ENCODE results near the gene GRIP1.
"Not testable (repeated sequence)": the region's sequence is repeated elsewhere in the genome, so short reads cannot be mapped to it uniquely, and the experiment has no call there.

The GRIP1 gene

DNA sequence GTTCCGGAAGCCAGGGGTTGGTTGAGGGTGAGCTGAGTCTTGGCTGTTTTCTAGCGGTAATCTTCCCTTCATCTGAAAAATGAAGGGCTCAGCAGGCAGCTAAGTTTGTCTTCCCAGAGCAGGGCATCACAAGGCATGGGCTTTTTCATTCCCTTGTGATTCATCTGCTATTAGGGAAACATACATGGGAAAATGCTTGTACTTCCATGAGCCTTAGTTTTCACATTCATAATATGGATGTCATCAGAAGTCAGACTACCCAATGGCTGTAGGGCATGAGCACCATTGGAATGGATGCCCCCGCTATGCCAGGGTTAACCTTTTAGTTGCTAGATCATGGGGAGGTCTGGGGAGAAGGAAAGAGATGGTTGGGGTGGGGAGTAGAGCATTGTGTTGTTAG is 357.9 kb downstream of the GRIP1 start:
- no peak for DNase-seq (ENCODE audit: low read depth)

GRCh38 chr12:66319266-66319954 is 359.5 kb downstream of the GRIP1 start:
- no peak for DNase-seq (ENCODE audit: low read depth)

GRCh38 chr12:66314278-66314677 is 364.6 kb downstream of the GRIP1 start:
- no peak for DNase-seq (ENCODE audit: low read depth)

GRCh38 chr12:66312189-66312588 is 366.7 kb downstream of the GRIP1 start:
- no peak for DNase-seq (ENCODE audit: low read depth)

- no peak for DNase-seq (ENCODE audit: low read depth)
Observed at GRCh38 chr12:66309606-66310005, 369.3 kb downstream of the GRIP1 start.

GRCh38 chr12:66304296-66304900 is 374.5 kb downstream of the GRIP1 start:
- no peak for DNase-seq (ENCODE audit: low read depth)

DNA sequence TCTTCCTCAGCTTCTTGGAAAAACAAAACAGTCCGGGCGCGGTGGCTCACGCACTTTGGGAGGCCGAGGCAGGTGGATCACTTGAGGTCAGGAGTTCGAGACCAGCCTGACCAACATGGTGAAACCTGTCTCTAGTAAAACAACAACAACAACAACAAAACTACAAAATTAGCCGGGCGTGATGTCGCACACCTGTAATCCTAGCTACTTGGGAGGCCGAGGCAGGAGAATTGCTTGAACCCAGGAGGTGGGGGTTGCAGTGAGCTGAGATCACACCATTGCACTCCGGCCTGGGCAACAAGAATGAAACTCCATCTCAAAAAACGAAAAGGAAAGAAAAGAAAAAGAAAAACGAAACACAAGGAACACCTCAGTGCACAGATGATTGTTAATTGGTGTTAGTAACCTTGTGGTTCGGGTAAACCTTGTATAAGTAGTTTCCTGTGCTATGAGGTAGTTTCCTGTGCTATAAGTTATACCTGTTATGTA is 375.5 kb downstream of the GRIP1 start:
- not testable (repeated sequence) for DNase-seq (ENCODE audit: low read depth)

GRCh38 chr12:66302827-66303169 is 376.1 kb downstream of the GRIP1 start:
- DNase-seq (ENCODE audit: low read depth): no peak

DNA sequence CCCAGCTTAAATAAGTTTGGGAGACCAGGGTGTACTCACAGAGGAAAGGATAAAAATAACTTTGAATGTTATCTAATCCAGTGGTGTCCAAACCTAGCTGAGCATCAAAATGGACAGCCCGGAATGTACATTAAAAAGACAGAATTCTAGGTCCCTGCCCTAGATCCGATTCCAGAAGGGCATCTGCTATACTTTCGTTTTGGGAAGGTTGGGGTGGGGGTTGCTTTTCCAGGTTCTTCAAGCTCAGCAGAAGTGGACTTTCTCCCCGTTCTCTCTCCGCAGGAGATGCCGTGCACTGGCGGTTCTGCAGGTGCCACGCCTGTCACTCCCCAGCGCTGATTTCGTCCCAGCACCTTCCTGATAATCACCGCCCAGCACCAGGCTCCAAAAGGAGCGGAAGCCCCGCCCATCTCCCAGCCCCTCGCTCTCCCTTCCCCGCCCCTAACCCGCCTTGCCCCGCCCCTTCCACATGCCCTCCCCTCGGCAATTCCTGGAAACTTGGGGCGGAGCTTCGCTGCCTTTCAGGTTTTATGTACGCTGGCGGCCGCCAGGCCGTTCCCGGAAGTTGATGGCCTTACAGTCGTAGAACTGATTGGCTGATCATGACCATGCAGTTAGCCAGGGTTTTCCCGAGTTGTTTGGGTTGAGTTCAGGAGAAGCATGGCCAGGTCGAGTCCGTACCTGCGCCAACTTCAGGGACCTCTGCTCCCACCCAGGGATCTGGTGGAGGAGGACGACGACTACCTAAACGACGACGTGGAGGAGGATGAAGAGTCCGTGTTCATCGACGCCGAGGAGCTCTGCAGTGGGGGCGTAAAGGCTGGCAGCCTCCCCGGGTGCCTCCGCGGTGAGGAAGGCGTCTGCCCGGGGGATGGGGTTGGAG is 376.7 kb downstream of the GRIP1 start, which contains the start of gene HELB:
TSS of gene HELB (plus strand) at position 550 of the 883 bp plus-strand sequence. CDS start at position 661, 111 bp downstream.
- peak; percentile 97 for DNase-seq (ENCODE audit: low read depth)

DNA sequence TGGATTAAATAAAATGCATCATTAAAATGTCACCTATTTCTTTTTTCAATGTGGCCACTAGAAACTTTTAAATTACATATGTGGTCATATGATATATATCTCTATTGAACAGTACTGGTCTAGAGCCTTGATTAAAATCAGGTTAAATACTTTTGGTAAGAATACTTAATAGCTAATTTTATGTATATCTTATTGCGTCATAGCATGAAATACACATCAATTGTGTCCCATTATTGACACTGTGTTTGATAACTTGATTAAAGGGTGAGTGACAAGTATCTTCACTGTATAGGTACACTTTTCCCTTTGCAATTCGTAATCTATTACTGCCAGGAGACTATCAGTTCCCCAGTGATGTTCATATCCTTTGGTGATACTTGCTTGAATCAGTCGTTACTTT is 381.0 kb downstream of the GRIP1 start:
- no peak for DNase-seq (ENCODE audit: low read depth)
